MG63 (cell line): ENCODE measurements around the gene DCUN1D2. TPM values are rescaled to one million over a fixed set of nuclear protein-coding genes. Genes with fewer than 3 reads are reported as not detected.

Source experiments
- DNase-seq: peaks from one replicate; pipeline ENCODE4 v3.0.0-alpha.2; 2020
- H3K27me3 ChIP-seq: fragments of 250-450 bp; sonication (Bioruptor Pico); 2 replicates; pipeline ENCODE4 v1.5.1; 2020; ENCODE audit warnings: mild to moderate bottlenecking, moderate library complexity
- H3K36me3 ChIP-seq: fragments of 250-450 bp; sonication (Bioruptor Pico); 2 replicates; pipeline ENCODE4 v1.5.1; 2020; ENCODE audit warnings: mild to moderate bottlenecking, moderate library complexity
- H3K4me3 ChIP-seq: fragments of 250-450 bp; sonication (Bioruptor Pico); 2 replicates; pipeline ENCODE4 v1.5.1; 2020; ENCODE audit warnings: mild to moderate bottlenecking, moderate library complexity
- H3K9me3 ChIP-seq: fragments of 250-450 bp; sonication (Bioruptor Pico); 2 replicates; pipeline ENCODE4 v1.5.1; 2020; ENCODE audit warnings: mild to moderate bottlenecking, moderate library complexity
- total RNA-seq: library from RNA; depleted of rRNA; stranded (reverse); fragments of >200 nt; shearing (Covaris generic); gene quantifications from 2 replicates; pipeline ENCODE4 v1.2.3, GENCODE V29; 2014; ENCODE audit warnings: low replicate concordance; rRNA removed

The DCUN1D2 gene
- 6.0 and 6.8 TPM in 2 replicates for total RNA-seq

- Histone ChIP-seq H3K36me3 (peaks cover 30% of the 10 kb centered on the region), H3K4me3 (peak within 1 kb of the TSS; percentile 88), H3K9me3 (no peaks in the 10 kb centered on the region), H3K27me3 (no peaks in the 10 kb centered on the region)
- DNase-seq = peak; percentile 96
These were observed at the start of gene DCUN1D2 for GRCh38 chr13:113490496-113491417. Gene DCUN1D2 (minus strand): TSS chr13:113490711. CDS start chr13:113490669, 42 bp downstream.

DNA sequence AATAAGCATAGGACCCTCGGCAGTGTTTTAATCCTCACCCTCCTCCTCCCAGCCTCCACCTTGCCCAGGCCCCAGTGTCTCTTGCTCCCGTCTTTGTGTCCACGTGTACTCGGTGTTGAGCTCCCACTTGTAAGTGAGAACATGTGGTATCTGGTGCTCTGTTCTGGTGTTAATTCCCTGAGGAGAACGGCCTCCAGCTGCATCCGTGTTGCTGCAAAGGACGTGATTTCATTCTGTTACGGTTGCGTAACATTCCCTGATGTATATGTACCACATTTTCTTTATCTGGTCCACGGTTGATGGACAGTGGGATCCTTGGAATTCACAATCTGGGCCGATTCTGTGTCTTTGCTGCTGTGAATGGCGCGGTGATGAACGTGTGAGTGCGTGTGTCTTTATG, 49.3 kb upstream of the DCUN1D2 start:
- Histone ChIP-seq H3K36me3 (peaks cover 26% of the 10 kb centered on the region), H3K4me3 (no peak overlapping the region), H3K9me3 (no peaks in the 10 kb centered on the region), H3K27me3 (no peaks in the 10 kb centered on the region)
- no peak for DNase-seq

DNA sequence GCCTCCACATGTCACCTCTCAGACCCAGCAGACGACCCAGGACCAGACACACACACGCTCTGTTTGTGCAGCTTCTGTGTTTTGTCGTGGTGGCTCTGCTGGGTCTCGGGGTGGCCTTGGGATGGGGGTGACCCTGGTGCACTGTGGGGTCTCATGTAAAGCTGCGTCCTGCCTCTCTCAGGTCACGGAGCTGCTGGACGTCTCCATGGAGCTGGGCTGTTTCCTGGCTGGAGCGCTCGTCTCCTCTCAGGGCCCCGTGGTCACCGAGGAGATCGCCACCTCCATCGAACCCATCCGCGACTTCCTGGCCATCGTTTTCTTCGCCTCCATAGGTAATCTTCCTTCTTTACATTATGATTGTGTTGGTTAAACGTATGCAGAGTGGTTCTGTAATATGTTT, 48.7 kb upstream of the DCUN1D2 start:
- no peaks in the 10 kb centered on the region for H3K27me3 ChIP-seq
- DNase-seq = no peak
- H3K4me3 ChIP-seq = no peak overlapping the region
- peaks cover 29% of the 10 kb centered on the region for H3K36me3 ChIP-seq
- no peaks in the 10 kb centered on the region for H3K9me3 ChIP-seq

DNA sequence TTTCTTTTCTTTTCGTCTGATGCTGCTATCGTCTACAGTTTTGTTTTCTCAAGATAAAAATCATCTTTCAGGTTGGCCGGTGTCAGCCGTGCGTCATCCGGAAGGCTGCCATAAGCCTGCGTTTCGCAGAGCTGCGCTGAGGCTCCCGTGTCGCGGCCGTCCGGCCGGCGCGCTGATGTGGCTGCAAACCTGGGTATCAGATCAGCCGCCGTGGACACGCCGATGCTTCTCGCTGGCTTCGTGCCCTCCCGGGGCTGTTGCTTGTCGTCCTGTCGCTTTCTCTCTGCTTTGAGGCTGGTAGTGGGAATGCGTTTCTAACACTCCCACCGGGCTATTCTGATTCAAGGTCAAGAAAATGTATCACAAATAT, 48.2 kb upstream of the DCUN1D2 start:
- H3K27me3 ChIP-seq = no peaks in the 10 kb centered on the region
- no peak overlapping the region for H3K4me3 ChIP-seq
- DNase-seq = no peak
- H3K9me3 ChIP-seq = no peaks in the 10 kb centered on the region
- peaks cover 29% of the 10 kb centered on the region for H3K36me3 ChIP-seq

GRCh38 chr13:113537909-113538688, 47.6 kb upstream of the DCUN1D2 start:
- Histone ChIP-seq H3K36me3 (peaks cover 29% of the 10 kb centered on the region), H3K9me3 (no peaks in the 10 kb centered on the region), H3K4me3 (no peak overlapping the region), H3K27me3 (no peaks in the 10 kb centered on the region)
- no peak for DNase-seq

- Histone ChIP-seq H3K4me3 (no peak overlapping the region), H3K27me3 (no peaks in the 10 kb centered on the region), H3K36me3 (peaks cover 29% of the 10 kb centered on the region), H3K9me3 (no peaks in the 10 kb centered on the region)
- DNase-seq = no peak
These were observed 46.7 kb upstream of the DCUN1D2 start for GRCh38 chr13:113537205-113537604.

DNA sequence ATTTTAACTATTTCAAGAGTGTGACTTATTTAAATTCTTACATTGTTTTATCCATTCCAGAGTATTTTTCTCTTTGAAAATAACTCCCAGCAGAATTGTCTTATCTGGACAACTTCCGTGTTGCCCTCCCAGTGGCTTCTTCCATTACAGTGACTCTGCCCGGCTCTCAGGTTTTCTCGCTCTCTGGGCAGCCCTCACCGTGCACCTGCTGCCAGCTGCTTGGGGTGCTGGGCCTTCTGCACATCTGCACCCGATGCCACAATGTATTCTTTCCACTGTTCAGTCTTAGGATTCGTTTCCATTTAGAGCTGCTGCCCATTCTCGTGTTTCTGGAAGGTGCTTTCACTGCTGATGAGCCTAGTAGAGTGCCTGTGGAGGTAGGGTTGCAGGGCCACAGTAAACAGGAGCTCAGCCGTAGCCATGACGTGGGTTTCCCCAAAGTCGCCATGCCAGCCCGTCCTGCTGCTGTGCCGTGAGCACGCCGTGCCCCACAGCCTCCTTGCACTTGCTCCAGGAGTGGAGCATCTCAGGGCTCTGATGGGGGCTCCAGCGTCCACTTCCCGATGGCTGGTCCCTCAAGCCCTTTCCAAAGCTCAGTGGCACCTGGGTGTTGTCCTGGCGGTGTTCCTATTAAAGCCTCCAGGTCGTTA, 46.1 kb upstream of the DCUN1D2 start:
- Histone ChIP-seq H3K27me3 (no peaks in the 10 kb centered on the region), H3K9me3 (no peaks in the 10 kb centered on the region), H3K36me3 (peaks cover 32% of the 10 kb centered on the region), H3K4me3 (no peak overlapping the region)
- no peak for DNase-seq

GRCh38 chr13:113535381-113535781, 44.9 kb upstream of the DCUN1D2 start:
- DNase-seq = no peak
- no peak overlapping the region for H3K4me3 ChIP-seq
- no peaks in the 10 kb centered on the region for H3K27me3 ChIP-seq
- no peaks in the 10 kb centered on the region for H3K9me3 ChIP-seq
- H3K36me3 ChIP-seq = peaks cover 41% of the 10 kb centered on the region

GRCh38 chr13:113534236-113534860, 43.8 kb upstream of the DCUN1D2 start:
- DNase-seq = no peak
- H3K36me3 ChIP-seq = peaks cover 38% of the 10 kb centered on the region
- H3K4me3 ChIP-seq = no peak overlapping the region
- no peaks in the 10 kb centered on the region for H3K27me3 ChIP-seq
- H3K9me3 ChIP-seq = no peaks in the 10 kb centered on the region

GRCh38 chr13:113533161-113533840, 42.8 kb upstream of the DCUN1D2 start:
- DNase-seq = no peak
- no peak overlapping the region for H3K4me3 ChIP-seq
- no peaks in the 10 kb centered on the region for H3K27me3 ChIP-seq
- H3K36me3 ChIP-seq = peaks cover 37% of the 10 kb centered on the region
- H3K9me3 ChIP-seq = no peaks in the 10 kb centered on the region

- no peaks in the 10 kb centered on the region for H3K27me3 ChIP-seq
- DNase-seq = no peak
- no peaks in the 10 kb centered on the region for H3K9me3 ChIP-seq
- H3K4me3 ChIP-seq = no peak overlapping the region
- H3K36me3 ChIP-seq = peaks cover 41% of the 10 kb centered on the region
These were observed 41.8 kb upstream of the DCUN1D2 start for GRCh38 chr13:113532156-113532806.

DNA sequence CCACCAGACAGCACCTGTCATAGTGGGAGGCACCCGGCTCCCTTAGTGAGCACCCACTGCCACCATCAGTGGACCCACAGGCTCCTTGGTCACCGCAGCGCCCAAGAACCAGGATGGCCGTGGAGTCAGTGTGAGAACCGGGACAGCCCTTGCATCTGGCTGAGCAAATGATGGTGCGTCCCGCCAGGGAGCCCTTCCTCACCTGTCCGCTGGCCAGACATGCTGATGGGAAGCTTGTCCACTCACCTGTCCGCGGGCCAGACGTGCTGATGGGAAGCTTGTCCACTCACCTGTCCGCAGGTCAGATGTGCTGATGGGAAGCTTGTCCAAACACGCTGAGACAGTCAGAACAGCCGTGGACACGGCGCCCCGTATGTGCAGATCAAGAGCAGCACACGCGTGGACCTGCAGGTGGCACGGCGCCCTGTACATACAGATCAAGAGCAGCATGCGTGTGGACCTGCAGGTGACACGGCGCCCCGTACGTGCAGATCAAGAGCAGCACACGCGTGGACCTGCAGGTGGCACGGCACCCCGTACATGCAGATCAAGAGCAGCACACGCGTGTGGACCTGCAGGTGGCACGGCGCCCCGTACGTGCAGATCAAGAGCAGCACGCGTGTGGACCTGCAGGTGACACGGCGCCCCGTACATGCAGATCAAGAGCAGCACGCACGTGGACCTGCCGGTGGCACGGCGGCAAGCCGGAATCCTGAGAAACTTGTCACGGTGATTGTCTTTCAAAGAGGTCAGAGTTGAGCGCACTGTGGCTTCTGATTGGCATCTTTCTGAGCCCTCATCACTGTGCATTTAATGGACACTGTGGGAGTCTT, 40.7 kb upstream of the DCUN1D2 start:
- Histone ChIP-seq H3K36me3 (peaks cover 49% of the 10 kb centered on the region), H3K4me3 (no peak overlapping the region), H3K27me3 (no peaks in the 10 kb centered on the region), H3K9me3 (no peaks in the 10 kb centered on the region)
- DNase-seq = no peak

DNA sequence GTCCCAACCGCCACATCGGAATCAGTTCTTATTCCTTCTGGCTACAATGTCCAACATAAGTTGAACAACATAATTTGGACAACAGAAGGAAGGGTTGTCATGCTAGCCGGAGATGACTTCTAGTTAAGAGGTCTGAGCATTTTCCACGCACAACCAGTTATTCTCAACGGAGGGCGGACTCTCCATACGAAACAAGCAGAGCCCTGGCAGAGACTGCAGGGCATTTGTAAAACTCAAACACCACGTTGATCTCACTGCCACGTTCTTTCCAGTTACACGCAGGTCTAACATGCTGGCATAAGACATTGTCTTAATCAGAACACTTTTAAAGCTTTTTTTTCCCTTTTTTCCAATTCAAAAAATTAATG, 38.3 kb upstream of the DCUN1D2 start:
- no peaks in the 10 kb centered on the region for H3K27me3 ChIP-seq
- DNase-seq = no peak
- H3K4me3 ChIP-seq = no peak overlapping the region
- peaks cover 56% of the 10 kb centered on the region for H3K36me3 ChIP-seq
- H3K9me3 ChIP-seq = no peaks in the 10 kb centered on the region

DNA sequence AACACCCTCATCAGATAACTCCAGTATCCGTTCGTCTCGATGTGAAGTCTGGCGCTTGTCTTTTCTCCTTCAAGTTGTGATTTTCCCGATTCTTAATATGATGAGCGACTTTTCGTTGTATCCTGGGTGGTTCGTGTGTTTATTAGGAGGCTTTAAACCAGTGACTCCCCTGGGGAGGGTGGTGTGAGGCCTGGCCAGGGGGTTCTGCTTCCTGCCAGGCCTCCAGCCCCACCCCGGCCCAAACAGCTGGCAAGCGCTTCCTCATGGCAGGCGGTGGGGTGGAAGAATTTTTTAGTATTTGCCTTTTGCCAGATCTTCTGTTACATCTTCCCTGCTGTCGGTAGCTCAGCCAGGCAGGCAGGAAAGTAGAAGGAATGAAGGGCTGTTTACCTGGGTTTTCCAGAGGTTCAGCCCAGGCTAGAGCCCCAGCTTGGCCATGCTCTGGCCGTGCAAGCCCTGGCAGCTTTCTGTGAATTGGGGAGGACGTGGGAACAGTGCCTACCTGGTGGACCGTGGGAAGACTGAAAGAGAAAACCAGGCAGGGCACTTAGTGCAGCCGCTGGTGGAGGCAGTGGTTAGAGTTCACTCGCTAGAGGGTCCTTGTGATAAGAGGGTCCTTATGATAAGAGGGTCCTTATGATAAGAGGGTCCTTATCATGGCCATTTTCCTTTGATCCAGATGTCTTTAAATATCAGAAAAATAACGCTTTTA, 37.7 kb upstream of the DCUN1D2 start:
- no peak for DNase-seq
- Histone ChIP-seq H3K36me3 (peaks cover 62% of the 10 kb centered on the region), H3K27me3 (no peaks in the 10 kb centered on the region), H3K4me3 (no peak overlapping the region), H3K9me3 (no peaks in the 10 kb centered on the region)
